CD4-positive, alpha-beta T cell treated with Interleukin-2 at 100 ng/mL for 4 hours (primary cell): Measurements from ENCODE around the gene TRMT10A.

Experiments
- DNase-seq: peaks from one replicate; pipeline ENCODE4 v3.0.0-alpha.2; 2020; ENCODE audit warnings: low spot score

The TRMT10A gene, protein sequence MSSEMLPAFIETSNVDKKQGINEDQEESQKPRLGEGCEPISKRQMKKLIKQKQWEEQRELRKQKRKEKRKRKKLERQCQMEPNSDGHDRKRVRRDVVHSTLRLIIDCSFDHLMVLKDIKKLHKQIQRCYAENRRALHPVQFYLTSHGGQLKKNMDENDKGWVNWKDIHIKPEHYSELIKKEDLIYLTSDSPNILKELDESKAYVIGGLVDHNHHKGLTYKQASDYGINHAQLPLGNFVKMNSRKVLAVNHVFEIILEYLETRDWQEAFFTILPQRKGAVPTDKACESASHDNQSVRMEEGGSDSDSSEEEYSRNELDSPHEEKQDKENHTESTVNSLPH

DNA sequence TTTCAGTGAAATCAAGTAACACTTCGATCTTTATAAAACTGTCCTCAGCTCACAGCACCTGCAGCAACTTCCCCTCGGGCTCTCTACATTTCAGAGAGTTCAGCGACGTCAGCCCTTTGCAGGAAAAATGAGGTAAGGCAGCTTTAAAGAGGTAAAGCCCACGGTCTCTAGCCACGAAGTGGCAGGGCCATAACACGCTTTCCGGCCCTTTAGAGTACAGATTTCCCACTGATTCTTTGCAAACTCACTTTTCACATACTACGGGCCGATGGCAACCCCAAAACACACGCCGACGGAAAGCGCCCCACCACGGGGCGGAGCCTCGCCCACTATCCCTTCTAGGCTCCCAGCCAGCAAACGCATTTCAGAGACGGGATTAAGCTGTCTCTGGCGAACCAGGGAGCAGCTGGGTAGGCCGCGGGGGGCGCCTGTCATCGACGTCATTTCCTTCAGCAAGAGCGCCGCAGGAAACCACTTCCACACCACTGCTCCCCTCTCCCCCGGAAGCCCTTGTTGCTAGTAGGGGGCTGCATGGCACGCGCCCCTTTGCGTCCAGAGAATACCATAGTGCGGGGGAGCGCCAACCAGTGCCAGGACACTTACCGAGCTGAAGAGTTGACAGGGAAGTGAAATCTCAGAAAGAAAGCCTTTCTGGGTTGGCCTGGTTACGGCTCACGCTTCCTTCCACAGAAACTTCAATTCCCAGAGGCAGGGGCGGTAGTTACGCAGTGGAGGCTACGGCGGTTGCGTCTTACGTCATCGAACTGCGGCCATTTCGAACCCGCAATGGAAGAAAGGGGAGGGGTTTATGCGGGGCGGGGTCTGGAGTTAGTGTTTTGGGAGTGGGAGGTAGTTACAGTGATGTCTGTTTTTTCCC lies at the start of gene TRMT10A:
Gene TRMT10A, minus strand, starts transcription at position 730 of the 877 bp plus-strand sequence. CDS start 4,701 bp downstream, outside the sequence.
- DNase-seq, result peak; percentile 93

DNA sequence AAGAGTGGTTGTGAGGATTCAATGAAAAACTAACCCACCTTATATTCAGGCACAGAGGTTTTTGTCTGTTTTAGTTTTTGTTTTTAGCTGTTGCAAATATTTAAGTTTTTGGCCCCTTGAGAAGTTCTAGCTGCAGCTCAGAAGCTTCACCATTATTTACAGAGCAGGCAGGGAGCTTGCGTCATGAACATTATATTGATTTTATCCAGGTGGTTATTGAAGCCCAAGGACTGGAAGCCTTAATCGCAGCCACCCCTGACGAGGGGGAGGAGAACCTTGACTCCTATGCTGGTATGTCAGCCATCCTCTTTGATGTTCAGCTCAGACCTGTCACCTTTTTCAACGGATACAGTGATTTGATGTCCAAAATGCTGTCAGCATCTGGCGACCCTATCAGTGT lies 48.9 kb upstream of the TRMT10A start:
- no peak for DNase-seq

DNA sequence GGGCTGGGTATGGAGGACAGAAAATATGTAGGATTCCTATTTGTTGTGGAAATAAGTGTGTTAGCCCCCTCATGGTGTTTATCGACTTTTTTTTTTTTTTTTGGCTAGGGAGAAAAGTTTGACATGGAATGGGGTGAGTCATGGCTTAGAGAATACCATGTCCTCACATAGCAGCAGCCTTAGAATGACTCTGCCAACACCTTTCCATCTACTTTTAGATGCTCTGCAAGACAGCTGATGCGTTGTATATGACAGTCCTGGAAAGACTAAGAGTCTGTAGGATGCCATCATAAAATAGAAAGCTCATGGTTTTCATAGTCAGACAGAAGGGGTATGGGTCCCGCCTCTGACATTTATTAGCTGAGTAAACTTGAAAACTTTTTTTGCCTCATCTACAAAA lies 48.4 kb upstream of the TRMT10A start:
- no peak for DNase-seq

DNA sequence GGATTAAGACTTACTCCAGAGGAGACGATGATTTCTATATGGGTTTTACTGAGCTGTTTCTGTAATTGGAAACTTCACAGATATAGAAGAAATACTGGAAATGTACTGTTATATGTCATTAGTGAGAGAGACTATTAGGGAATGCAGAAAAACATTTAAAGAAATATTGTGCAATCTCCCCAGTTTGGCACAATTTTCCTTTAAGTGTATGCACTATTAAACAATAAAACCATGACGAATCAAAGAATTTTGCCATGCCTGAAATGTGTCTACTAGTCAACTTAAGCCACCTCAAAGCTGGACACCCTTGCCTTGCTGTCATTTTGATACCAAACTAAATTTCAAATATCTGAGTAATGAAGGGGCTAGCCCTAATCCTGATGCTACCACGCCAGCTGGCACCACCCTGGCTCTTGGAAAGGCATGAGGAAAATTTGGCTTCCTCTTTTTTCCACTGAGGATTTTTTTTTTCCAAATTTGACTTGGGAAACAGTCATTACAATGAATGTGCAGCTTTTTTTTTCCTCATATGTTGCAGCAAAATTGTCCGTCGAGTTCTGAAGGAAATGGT lies 46.9 kb upstream of the TRMT10A start:
- no peak for DNase-seq

DNA sequence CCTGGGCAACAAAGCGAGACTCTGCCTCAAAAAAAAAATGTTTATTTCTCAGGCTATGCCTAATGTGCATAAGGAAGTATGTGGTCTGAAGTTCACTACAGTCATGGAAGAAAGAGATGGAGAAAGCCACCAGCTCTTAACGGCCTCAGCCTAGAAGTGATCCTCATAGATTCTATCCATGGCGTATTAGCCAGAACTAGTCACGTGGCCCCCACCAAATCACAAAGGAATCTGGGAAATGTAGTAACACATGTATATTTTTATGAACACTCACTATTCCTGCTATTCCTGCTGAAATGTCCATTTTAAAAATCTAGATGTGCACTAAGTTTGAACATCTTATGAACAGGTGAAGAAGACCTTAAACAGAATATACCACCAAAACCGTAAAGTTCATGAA lies 44.6 kb upstream of the TRMT10A start:
- no peak for DNase-seq

DNA sequence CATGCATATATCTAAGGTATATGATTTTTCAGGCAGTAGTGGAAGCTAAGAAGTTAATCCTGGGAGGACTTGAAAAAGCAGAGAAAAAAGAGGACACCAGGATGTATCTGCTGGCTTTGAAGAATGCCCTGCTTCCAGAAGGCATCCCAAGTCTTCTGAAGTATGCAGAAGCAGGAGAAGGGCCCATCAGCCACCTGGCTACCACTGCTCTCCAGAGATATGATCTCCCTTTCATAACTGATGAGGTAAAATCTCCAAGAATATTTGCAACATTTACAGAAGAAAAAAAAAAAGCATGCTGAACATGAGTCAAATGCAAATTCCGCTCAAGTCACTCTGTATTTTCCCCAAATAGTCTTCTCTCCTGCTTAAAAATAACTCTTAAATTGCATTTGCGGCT lies 42.9 kb upstream of the TRMT10A start:
- no peak for DNase-seq

DNA sequence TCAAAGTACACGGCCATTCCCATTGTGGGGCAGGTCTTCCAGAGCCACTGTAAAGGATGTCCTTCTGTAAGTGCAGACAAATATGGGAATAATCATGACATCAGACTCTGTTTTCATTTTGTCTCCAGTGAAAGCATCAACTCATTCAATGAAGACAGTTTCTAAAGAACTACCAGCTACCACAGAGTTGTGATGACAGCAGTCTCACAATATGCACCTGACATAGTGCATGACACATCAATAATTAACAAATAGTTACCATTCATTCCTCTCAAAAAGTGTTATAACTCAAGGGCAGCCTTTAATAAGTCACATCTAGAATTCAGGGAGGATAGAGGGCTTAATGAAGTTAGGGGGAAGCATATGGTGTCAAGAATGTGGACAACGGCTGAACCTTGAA lies 31.0 kb upstream of the TRMT10A start:
- no peak for DNase-seq

DNA sequence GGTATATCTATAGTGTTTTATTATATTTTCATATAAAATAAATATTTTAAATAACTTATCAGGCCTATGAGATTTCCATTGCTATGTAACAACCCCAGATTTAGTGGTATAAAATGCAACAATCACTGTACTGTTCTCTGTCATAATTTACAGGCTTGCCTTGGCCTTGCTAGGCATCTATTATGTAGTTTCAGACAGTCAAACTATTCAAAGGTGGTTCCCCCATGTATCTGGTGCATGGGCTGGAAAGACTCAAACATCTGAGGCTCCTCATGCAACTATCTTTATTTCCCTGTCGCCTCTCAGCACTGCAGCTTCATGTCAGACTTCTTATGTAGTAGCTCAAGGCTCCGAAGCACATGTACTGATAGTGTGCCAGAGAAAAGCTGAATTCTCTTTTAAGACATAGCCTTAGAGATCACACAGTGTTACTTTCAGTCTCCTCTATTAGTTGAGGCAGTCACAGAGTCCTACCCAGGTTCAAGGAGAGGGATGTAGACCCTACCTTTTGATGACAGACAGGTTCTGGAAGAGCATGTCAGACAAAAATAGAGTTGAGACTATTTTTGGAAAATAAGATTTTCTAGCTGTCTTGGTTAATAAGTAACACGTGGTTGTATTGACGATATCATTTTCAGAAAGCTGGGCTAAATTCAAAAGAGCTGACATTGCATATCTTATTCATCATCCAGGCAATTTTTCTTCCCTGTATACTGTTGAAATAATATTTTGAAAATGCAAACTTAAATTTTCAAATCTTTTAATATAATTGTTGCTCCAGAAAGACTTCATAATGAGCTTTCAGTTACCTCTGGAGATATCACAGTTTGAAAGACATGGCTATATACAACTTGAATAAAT lies 30.2 kb upstream of the TRMT10A start:
- no peak for DNase-seq

DNA sequence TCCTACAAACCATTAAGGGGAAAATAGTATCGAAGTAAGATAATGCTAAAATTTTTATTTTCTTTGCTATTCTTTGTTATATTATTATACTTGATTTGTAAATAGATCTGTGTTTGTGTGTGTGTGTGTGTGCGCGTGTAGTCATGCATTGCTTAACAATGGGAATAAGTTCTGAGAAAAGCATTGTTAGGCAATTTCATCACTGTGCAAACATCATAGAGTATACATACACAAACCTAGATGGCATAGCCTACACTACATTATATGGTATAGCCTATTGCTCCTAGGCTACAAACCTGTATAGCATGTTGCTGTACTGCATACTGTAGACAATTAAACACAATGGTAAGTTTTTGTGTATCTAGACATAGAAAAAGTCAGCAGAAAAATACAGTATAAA lies 27.9 kb upstream of the TRMT10A start:
- DNase-seq, result no peak

DNA sequence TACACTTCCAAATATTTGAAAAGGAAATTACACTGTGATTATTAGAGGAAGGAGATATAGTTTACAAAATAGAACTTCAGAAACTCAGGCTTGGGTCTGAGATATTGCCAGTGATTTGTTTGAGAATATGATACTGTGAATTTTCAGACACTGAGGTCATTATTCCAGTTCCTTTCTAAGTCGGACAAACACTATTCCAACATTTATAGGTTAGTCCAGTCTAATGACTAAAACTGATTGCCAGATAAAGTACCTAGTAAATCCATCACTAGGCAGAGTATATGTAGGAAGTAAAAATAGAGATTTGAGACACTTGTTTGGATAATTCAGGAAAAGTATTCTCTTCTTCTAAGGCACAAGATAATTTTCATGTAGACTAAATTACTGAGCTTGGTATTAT lies 24.0 kb upstream of the TRMT10A start:
- DNase-seq, result no peak

DNA sequence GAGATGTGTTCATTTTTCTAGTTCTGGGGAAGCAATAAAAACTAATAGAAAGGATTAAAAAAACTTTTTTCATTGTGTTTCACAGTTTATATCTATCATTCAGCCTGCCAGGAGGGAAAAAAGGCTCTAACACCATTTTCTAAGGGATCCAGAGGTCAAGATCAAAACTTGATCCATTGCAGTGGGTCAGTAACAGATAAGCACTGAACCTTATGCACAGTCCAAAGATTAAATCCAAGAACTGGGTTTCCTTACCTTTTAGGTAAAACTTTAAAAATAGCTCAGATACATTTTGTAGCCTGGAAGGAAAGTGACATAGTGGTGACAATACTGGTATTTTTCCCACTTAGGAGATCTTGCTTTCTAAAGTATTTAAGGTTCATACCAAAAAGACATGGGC lies 23.5 kb upstream of the TRMT10A start:
- DNase-seq, result no peak

DNA sequence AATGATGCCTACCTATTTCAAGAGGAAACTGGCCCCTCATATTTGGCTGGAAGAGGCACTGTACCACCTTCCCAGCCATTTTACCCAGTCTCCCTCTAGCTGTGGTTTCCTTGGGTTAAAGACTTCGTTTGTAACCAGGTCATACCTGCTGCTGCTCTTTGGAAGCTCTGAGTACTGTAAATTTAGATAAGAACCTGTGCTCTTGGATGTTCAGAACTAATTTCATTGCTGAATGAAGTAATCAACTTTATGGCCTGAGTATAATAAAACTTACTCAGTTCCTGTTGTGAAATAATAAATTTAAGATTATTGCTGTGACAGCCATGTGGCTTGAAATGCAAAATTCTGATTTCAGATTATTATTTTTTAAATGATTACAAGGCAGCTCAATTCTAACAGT lies 23.0 kb upstream of the TRMT10A start:
- DNase-seq, result no peak

DNA sequence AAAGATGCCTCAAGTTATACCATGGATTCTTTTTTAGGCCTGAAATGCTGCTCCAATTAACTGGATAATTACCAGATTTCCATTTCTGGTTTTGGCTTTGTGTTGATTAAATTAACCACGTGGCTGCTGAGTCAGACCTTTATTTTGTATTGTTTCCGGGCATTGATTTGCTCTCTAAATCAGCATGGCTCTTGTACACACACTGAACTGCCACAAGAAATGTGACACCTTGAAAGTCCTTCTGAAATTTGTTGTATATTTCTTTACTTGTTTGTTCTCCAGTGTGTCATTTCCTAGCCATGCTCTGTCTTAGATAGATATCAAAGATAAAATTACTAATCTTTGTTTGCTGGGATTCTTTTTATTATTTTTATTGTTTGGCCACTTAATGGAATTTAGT lies 22.5 kb upstream of the TRMT10A start:
- no peak for DNase-seq

DNA sequence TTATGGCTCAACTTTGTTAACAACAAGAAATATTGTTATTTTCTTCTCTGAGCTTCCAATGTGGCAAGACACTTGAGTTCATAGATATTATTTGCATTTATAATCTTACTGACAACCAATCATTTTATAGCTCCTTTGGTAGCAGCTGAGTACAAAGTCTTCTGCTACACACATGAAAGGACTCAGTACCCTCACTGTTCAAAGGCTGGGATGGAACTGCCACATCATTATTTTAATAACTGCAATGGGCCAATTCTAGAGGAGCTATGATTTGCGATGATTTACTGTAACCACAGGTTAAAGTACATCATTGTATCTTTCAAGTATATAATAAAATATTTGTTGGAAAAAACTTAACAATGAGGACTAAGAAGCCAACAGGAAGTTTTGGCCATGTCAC lies 21.7 kb upstream of the TRMT10A start:
- no peak for DNase-seq

DNA sequence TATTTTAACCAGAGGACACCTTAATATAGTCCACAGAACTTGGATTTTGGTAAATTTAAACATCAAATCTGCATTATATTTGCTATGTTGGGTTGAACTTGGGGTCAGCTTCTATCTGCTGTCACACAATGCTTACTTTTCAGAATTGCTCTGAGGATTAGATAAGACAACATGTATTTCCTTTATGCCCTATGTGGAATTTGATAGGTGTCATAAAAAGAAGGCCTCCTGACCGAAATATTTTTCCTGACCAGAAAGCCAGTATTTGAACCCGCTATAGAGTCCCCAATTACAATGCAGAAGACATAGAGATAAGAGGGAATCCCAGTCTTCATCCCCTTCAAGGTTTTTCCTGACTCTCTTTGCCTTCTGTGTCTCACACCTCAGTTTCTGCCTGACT lies 14.9 kb upstream of the TRMT10A start:
- DNase-seq, result no peak

DNA sequence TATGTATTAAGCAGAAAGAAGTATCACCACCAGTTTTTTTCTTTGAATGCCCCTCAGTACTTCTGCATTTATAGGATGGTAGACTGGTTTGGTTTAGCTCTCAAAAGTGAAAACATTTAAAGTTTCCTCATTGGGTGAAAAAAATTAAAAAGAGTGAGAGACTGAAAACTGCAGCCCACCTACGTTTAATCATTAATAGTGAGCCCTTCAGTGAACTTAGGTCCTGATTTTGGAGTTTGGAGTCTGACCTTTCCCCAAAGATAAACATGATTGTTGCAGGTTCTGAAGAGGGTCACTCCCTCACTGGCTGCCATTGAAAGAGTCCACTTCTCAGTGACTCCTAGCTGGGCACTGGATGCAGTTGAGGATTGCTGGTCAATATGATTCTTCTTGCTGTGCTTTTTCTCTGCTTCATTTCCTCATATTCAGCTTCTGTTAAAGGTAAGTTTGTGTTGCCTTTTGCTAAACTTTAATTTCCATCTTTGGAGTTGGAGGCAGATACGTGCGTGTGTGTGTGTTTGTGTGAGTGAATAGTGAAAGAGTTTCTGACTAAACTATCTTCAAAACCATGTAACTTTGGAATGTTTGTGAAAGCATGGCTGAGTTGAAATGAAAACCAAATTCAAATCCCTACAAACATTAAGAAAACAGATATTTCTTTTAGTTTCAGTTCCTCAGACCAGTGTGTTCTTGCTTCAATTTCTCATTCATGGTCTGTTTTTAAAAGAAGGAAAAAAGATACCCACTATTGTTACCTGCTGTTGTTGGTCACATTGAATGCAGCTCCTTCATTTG lies 10.9 kb upstream of the TRMT10A start, which contains the start of gene MTTP:
Gene MTTP, plus strand, starts transcription at position 295 of the 795 bp plus-strand sequence. Its CDS starts 86 bp downstream, at position 381.
- DNase-seq, result no peak

DNA sequence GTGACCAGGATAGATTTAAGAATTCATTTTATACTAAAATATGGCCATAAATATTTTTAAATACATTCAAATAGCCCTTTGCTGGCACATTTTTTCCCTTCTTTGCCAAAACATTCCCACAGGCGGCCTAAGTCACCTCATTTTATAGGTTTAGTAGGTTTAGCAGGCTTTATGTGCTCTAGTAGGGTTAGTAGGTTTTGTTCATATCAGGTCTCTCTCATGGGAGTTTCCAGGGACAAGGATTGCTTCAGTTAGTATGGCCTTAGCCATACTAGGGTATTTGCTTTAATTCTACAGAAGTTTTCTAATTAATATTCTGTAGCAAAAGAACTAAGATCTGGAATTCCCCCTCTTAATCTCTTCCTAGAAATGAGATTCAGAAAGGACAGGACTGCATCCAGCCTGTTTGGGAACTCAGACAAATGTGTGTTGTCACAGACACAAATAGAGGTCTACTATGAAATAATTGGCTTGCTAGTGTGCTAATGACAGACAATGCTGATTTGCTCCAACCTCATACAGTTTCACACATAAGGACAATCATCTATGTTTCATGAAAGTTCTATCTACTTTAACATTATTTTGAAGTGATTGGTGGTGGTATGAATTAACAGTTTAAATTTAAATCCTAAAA lies 10.0 kb upstream of the TRMT10A start:
- DNase-seq, result no peak

DNA sequence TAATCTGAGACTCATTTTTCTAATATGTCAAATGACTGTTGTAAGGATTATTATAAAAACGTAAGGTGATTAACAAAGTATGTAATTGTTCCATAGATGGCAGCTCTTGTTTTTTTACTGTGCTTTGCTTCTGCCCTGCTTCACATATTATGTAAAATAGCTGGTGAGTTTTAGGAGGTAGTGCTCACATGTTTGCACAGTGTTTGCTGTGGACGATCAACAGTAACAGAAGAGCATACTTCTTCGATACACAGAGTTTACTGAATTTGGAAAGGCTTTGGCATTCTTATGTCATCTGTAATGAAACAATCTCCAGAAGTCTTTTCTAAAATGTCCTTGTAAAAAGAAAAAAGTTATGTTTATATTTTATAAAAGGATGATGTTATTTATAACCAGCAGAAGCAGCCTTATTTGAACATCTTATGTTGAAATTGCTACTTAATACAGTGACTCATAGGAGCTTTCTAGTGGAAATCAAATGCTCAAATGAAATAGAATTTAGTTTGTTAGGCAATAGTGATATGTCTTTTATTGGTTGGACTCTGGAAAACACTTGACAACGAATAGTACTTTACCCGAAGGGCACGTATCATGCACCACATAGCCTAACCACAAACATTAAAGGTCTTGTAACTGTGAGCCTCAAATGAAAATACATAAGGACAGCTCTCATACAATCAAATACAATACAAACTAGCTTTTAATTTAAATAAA lies 8.8 kb upstream of the TRMT10A start:
- DNase-seq, result no peak

DNA sequence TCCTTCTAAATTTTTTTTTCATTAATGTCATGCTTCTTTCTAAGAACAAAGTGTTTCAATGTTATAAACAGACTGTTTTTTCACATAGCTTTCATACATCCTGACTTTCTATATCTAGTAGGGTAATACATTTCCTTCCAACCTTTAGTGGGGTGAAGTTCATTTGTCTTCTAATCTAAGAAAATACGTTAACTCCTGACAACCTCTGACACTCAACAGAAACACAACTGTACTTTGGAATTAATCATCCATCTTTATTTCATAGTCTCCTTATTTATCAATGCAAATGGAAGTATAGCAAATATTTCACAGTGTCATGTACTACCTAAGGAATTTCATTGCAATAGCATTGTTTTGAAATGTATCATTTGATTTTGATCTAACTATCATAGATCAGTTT lies 8.0 kb upstream of the TRMT10A start:
- DNase-seq, result no peak

DNA sequence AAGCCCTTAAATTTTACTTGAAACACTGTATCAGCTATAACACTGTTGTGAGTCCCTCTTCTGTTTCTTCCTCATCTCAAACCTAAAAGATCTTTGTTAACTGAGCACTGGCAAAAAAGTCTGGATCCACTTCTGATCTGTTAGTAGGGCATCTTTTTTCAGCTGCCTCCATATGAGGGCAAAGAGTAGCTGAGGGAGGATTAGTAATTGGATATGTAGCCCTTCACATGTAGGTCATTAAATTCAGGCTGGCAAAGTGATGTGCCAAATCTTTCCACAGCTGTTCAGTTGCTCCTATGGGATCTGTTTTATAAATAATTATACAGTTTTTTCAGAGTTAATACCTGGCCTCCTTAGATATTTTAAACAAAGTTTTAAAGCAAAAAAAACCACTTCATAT lies 1.1 kb upstream of the TRMT10A start:
- DNase-seq, result no peak
